ENCODE data around the gene GRIN1. TPM values are rescaled to one million over a fixed set of nuclear protein-coding genes. Genes with fewer than 3 reads are reported as not detected.

The GRIN1 gene
- total RNA-seq, 1 donor from 2014 or later, result 0.18 TPM

DNA sequence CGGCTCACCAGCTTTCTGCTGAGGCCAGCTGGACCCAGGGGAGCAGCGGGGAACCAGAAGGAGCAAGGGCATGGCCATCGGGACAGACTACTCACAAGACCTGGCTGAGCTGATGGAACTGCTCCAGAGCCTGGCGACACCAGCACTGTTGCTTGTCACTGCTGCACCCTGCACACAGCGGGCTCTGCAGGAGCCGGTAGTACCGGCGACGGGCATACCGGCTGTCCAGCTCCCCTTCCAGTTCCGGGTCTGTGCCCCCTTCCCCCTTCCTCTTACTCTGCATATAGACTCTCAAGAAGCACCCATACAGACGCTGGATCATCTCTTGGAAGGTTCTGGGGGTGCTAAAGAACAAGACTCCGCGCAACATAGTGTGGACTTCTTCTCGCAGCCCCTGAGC is 48.4 kb downstream of the GRIN1 start:
- Histone ChIP-seq H3K36me3 (ENCODE audit: insufficient read depth, low read length) (peaks cover 3% of the 10 kb centered on the region), H4K20me1 (ENCODE audit: insufficient read depth, low read length) (peaks cover 56% of the 10 kb centered on the region), H2AFZ (ENCODE audit: low read depth, low read length) (no peak overlapping the region), H3K4me2 (ENCODE audit: low read length) (peak overlapping the region; percentile 99), H3K4me3 (ENCODE audit: insufficient read depth, low read depth, low read length) (peak overlapping the region; percentile 94), H3K9ac (ENCODE audit: low read length) (peak overlapping the region; percentile 93), H3K9me3 (ENCODE audit: insufficient read depth, low read depth, low read length) (no peaks in the 10 kb centered on the region), H3K4me1 (ENCODE audit: insufficient read depth, low read length) (peaks cover 19% of the 10 kb centered on the region), H3K79me2 (ENCODE audit: insufficient read depth, low read length) (peaks cover 68% of the 10 kb centered on the region), H3K27me3 (ENCODE audit: insufficient read depth, low read length) (no peaks in the 10 kb centered on the region), H3K27ac (ENCODE audit: low read depth, low read length) (no peak overlapping the region)
- H3K36me3 Mint-ChIP-seq (ENCODE audit: low read depth, unreplicated experiment), result peaks cover 7% of the 10 kb centered on the region
- H3K27ac Mint-ChIP-seq (ENCODE audit: unreplicated experiment), result peak overlapping the region; percentile 69
- peak overlapping the region; percentile 94 for H3K4me3 Mint-ChIP-seq (ENCODE audit: unreplicated experiment)
- TF ChIP-seq CTCF (IDR thresholded peaks at IDR 0.05; ENCODE audit: insufficient read depth, low read depth, low read length), result no peak
- no peak for TF ChIP-seq EZH2 (IDR thresholded peaks at IDR 0.05; ENCODE audit: insufficient read depth, low read length)
- H3K9me3 Mint-ChIP-seq (ENCODE audit: unreplicated experiment), result no peaks in the 10 kb centered on the region
- peaks cover 16% of the 10 kb centered on the region for H3K4me1 Mint-ChIP-seq (ENCODE audit: low read depth, unreplicated experiment)
- DNase-seq (ENCODE audit: low read depth) (no peak), FAIRE-seq (no peak)
- H3K27me3 Mint-ChIP-seq (ENCODE audit: low read depth, unreplicated experiment), result no peaks in the 10 kb centered on the region

GRCh38 chr9:137188086-137188489 is 49.1 kb downstream of the GRIN1 start:
- DNase-seq (ENCODE audit: low read depth), result no peak
- Histone ChIP-seq H3K79me2 (ENCODE audit: insufficient read depth, low read length) (peaks cover 70% of the 10 kb centered on the region), H4K20me1 (ENCODE audit: insufficient read depth, low read length) (peaks cover 63% of the 10 kb centered on the region), H2AFZ (ENCODE audit: low read depth, low read length) (peak overlapping the region; percentile 87), H3K9ac (ENCODE audit: low read length) (peak overlapping the region; percentile 93), H3K4me2 (ENCODE audit: low read length) (peak overlapping the region; percentile 99), H3K4me1 (ENCODE audit: insufficient read depth, low read length) (peaks cover 19% of the 10 kb centered on the region), H3K36me3 (ENCODE audit: insufficient read depth, low read length) (peaks cover 3% of the 10 kb centered on the region), H3K27ac (ENCODE audit: low read depth, low read length) (peak overlapping the region; percentile 90), H3K9me3 (ENCODE audit: insufficient read depth, low read depth, low read length) (no peaks in the 10 kb centered on the region), H3K27me3 (ENCODE audit: insufficient read depth, low read length) (no peaks in the 10 kb centered on the region), H3K4me3 (ENCODE audit: insufficient read depth, low read depth, low read length) (peak overlapping the region; percentile 94)
- Mint-ChIP-seq H3K27ac (ENCODE audit: unreplicated experiment) (no peak overlapping the region), H3K9me3 (ENCODE audit: unreplicated experiment) (no peaks in the 10 kb centered on the region), H3K4me3 (ENCODE audit: unreplicated experiment) (peak overlapping the region; percentile 94), H3K4me1 (ENCODE audit: low read depth, unreplicated experiment) (peaks cover 16% of the 10 kb centered on the region), H3K36me3 (ENCODE audit: low read depth, unreplicated experiment) (peaks cover 7% of the 10 kb centered on the region), H3K27me3 (ENCODE audit: low read depth, unreplicated experiment) (no peaks in the 10 kb centered on the region)
- TF ChIP-seq CTCF (IDR thresholded peaks at IDR 0.05; ENCODE audit: insufficient read depth, low read depth, low read length), result no peak
- TF ChIP-seq EZH2 (IDR thresholded peaks at IDR 0.05; ENCODE audit: insufficient read depth, low read length), result no peak
- no peak for FAIRE-seq

DNA sequence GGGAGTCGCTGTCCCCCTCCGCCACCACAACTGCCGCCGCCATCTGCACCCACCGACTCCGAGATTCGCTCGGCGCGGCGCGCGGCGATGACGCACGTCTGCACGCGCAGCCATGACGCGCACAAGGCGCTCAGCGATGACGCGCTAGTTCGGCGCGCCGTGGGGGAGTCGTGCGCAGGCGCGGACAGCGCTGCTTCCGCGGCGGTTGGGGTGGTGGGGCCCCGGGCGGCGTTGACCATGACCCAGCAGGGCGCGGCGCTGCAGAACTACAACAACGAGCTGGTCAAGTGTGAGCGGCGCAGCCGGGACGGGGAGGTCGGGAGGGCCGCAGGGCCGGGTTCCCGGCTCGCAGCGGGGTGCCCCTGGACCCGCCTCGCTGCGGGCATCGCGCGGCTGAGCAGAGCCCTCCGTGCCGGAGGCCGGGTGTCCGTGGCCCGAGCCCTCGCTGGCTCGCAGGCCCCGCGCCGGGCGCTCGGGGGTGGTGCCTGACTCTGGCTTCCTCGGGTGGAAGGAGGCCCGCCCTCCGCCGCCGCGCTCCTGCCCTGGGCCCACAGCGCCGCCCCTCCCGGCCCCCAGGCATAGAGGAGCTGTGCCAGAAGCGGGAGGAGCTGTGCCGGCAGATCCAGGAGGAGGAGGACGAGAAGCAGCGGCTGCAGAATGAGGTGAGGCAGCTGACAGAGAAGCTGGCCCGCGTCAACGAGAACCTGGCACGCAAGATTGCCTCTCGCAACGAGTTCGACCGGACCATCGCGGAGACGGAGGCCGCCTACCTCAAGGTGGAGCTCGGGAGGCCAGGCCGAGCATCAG is 49.7 kb downstream of the GRIN1 start, which contains the start of the genes ANAPC2 and SSNA1:
Gene ANAPC2 (minus strand): TSS at position 71 of the 807 bp plus-strand sequence. CDS start 28 bp downstream, at position 43.
Gene SSNA1 (plus strand): TSS at position 187 of the 807 bp plus-strand sequence. CDS start 51 bp downstream, at position 238.
- Histone ChIP-seq H3K9ac (ENCODE audit: low read length) (peak within 1 kb of the TSS; percentile 93), H3K4me2 (ENCODE audit: low read length) (peak within 1 kb of the TSS; percentile 99), H4K20me1 (ENCODE audit: insufficient read depth, low read length) (peaks cover 69% of the 10 kb centered on the region), H3K4me1 (ENCODE audit: insufficient read depth, low read length) (peaks cover 19% of the 10 kb centered on the region), H3K4me3 (ENCODE audit: insufficient read depth, low read depth, low read length) (peak within 1 kb of the TSS; percentile 94), H3K9me3 (ENCODE audit: insufficient read depth, low read depth, low read length) (no peaks in the 10 kb centered on the region), H3K27ac (ENCODE audit: low read depth, low read length) (peak within 1 kb of the TSS; percentile 90), H3K79me2 (ENCODE audit: insufficient read depth, low read length) (peaks cover 72% of the 10 kb centered on the region), H2AFZ (ENCODE audit: low read depth, low read length) (peak within 1 kb of the TSS; percentile 87), H3K36me3 (ENCODE audit: insufficient read depth, low read length) (no peaks in the 10 kb centered on the region), H3K27me3 (ENCODE audit: insufficient read depth, low read length) (no peaks in the 10 kb centered on the region)
- Mint-ChIP-seq H3K27me3 (ENCODE audit: low read depth, unreplicated experiment) (no peaks in the 10 kb centered on the region), H3K36me3 (ENCODE audit: low read depth, unreplicated experiment) (peaks cover 7% of the 10 kb centered on the region), H3K9me3 (ENCODE audit: unreplicated experiment) (no peaks in the 10 kb centered on the region), H3K4me3 (ENCODE audit: unreplicated experiment) (peak within 1 kb of the TSS; percentile 95), H3K4me1 (ENCODE audit: low read depth, unreplicated experiment) (peaks cover 16% of the 10 kb centered on the region), H3K27ac (ENCODE audit: unreplicated experiment) (peak within 1 kb of the TSS; percentile 87)
- DNase-seq (ENCODE audit: low read depth) (peak; percentile 78), FAIRE-seq (no peak)
- TF ChIP-seq CTCF (IDR thresholded peaks at IDR 0.05; ENCODE audit: insufficient read depth, low read depth, low read length) (no peak), EZH2 (IDR thresholded peaks at IDR 0.05; ENCODE audit: insufficient read depth, low read length) (no peak)

Data from astrocyte (in vitro differentiated cells and primary cell).